GM23338 (cell line): ENCODE data around the gene FAM219A.

ENCODE experiments used
- CTCF ChIP-seq, 2 experiments: fragments of 200-600 bp in 1 of 2; sonication (generic) in 1 of 2; conservative IDR thresholded peaks; 2 replicates each; pipeline versions ENCODE4 v1.5.1 to v1.6.1; 2016 to 2017; ENCODE audit warnings: antibody characterized with exemption in 2 of 2, low read depth in 2 of 2, mild to moderate bottlenecking in 2 of 2, moderate library complexity in 1 of 2
- ETS1 ChIP-seq: IDR thresholded peaks from 2 replicates; pipeline ENCODE4 v1.6.1; 2016; ENCODE audit warnings: antibody characterized with exemption
- EZH2 ChIP-seq: fragments of 200-600 bp; sonication (generic); IDR thresholded peaks from one replicate; pipeline ENCODE4 v1.8.0; 2017; ENCODE audit warnings: antibody characterized with exemption, mild to moderate bottlenecking, low read depth; ENCODE audit not compliant: unreplicated experiment
- EZH2phosphoT487 ChIP-seq: fragments of 200-600 bp; sonication (generic); IDR thresholded peaks from one replicate; pipeline ENCODE4 v1.8.1; 2018; ENCODE audit warnings: antibody characterized with exemption; ENCODE audit not compliant: unreplicated experiment
- POLR2AphosphoS5 ChIP-seq: IDR thresholded peaks from 2 replicates; pipeline ENCODE4 v1.6.1; 2016; ENCODE audit warnings: antibody characterized with exemption, low read depth
- TF ChIP-seq, protein P1 (sequence below): IDR thresholded peaks from one replicate; pipeline ENCODE4 v1.6.1; 2018; ENCODE audit warnings: antibody characterized with exemption; ENCODE audit not compliant: unreplicated experiment

- TF ChIP-seq CTCF (conservative IDR thresholded peaks at IDR 0.05; ENCODE audit: low read depth in 2 of 2) (no peak), POLR2AphosphoS5 (no peak), EZH2 (no peak), EZH2phosphoT487 (no peak), ETS1 (no peak)
- TF ChIP-seq, protein P1, sequence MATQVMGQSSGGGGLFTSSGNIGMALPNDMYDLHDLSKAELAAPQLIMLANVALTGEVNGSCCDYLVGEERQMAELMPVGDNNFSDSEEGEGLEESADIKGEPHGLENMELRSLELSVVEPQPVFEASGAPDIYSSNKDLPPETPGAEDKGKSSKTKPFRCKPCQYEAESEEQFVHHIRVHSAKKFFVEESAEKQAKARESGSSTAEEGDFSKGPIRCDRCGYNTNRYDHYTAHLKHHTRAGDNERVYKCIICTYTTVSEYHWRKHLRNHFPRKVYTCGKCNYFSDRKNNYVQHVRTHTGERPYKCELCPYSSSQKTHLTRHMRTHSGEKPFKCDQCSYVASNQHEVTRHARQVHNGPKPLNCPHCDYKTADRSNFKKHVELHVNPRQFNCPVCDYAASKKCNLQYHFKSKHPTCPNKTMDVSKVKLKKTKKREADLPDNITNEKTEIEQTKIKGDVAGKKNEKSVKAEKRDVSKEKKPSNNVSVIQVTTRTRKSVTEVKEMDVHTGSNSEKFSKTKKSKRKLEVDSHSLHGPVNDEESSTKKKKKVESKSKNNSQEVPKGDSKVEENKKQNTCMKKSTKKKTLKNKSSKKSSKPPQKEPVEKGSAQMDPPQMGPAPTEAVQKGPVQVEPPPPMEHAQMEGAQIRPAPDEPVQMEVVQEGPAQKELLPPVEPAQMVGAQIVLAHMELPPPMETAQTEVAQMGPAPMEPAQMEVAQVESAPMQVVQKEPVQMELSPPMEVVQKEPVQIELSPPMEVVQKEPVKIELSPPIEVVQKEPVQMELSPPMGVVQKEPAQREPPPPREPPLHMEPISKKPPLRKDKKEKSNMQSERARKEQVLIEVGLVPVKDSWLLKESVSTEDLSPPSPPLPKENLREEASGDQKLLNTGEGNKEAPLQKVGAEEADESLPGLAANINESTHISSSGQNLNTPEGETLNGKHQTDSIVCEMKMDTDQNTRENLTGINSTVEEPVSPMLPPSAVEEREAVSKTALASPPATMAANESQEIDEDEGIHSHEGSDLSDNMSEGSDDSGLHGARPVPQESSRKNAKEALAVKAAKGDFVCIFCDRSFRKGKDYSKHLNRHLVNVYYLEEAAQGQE = no peak
Measured at GRCh38 chr9:34406219-34406618, 52.2 kb downstream of the FAM219A start.
